ENCODE data around the gene CLGN.

DNA sequence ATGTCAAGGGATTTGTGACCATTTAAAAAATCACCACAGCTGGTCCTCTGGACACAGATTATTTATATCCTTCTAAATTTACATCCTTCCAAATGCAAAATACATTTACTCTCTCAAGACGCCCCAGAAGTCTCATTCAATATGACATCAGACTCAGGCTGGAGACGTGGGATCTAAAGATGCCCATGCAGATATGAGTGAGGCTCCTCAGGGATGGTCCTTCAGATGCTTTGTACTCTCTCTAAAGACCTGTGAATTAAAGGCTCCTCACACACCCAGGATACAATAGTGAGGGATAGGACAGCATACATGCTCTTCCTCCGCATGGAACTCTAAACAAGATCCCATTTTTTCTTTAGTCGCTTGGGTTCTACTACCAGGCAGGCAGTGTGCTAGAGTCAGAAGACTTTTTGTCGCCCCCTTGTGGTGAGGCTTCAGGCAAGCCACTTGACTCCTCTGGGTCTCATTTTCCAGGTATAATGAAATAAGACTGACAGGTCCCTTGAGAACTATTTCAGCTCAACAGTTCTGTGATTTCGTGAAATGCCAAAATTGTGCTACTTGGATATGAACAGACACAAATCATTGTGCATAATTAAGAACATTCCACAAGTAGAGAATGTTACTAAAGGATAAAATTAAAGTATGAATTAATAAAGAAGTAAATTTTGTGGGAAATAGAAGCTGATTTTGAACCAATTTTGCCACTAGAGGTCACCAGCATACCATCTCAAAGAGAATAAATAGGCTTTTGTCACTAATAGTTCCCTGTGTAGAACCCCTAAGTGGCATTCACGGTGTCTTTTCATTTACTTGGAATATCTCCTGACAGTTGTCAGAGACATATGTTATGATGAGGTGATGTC lies 67.7 kb downstream of the CLGN start:
- TF ChIP-seq POLR2A (IDR thresholded peaks at IDR 0.05; ENCODE audit: low read depth, low read length) (no peak), BHLHE40 (IDR thresholded peaks at IDR 0.05; ENCODE audit: low read depth, low read length) (no peak), MAZ (IDR thresholded peaks at IDR 0.05; ENCODE audit: borderline replicate concordance, low read depth, low read length) (no peak), CEBPB (IDR thresholded peaks at IDR 0.05; ENCODE audit: low read depth, low read length) (no peak), RAD21 (IDR thresholded peaks at IDR 0.05; ENCODE audit: low read length) (peak; percentile 61), NFE2L2 (IDR thresholded peaks at IDR 0.05; ENCODE audit: low read depth, low read length) (no peak), RFX5 (IDR thresholded peaks at IDR 0.05; ENCODE audit: low read depth, low read length) (no peak), SMC3 (IDR thresholded peaks at IDR 0.05; ENCODE audit: low read depth, low read length) (peak; percentile 69), MXI1 (IDR thresholded peaks at IDR 0.05; ENCODE audit: borderline replicate concordance, low read depth, low read length) (no peak), MAFK (IDR thresholded peaks at IDR 0.05; ENCODE audit: low read depth, low read length) (no peak)
- TF ChIP-seq, protein P1, sequence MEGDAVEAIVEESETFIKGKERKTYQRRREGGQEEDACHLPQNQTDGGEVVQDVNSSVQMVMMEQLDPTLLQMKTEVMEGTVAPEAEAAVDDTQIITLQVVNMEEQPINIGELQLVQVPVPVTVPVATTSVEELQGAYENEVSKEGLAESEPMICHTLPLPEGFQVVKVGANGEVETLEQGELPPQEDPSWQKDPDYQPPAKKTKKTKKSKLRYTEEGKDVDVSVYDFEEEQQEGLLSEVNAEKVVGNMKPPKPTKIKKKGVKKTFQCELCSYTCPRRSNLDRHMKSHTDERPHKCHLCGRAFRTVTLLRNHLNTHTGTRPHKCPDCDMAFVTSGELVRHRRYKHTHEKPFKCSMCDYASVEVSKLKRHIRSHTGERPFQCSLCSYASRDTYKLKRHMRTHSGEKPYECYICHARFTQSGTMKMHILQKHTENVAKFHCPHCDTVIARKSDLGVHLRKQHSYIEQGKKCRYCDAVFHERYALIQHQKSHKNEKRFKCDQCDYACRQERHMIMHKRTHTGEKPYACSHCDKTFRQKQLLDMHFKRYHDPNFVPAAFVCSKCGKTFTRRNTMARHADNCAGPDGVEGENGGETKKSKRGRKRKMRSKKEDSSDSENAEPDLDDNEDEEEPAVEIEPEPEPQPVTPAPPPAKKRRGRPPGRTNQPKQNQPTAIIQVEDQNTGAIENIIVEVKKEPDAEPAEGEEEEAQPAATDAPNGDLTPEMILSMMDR (conservative IDR thresholded peaks at IDR 0.05; ENCODE audit: low read depth, low read length) = peak; percentile 64
- TF ChIP-seq, protein P2, sequence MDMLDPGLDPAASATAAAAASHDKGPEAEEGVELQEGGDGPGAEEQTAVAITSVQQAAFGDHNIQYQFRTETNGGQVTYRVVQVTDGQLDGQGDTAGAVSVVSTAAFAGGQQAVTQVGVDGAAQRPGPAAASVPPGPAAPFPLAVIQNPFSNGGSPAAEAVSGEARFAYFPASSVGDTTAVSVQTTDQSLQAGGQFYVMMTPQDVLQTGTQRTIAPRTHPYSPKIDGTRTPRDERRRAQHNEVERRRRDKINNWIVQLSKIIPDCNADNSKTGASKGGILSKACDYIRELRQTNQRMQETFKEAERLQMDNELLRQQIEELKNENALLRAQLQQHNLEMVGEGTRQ (IDR thresholded peaks at IDR 0.05; ENCODE audit: low read depth, low read length) = no peak
- TF ChIP-seq, protein P3, sequence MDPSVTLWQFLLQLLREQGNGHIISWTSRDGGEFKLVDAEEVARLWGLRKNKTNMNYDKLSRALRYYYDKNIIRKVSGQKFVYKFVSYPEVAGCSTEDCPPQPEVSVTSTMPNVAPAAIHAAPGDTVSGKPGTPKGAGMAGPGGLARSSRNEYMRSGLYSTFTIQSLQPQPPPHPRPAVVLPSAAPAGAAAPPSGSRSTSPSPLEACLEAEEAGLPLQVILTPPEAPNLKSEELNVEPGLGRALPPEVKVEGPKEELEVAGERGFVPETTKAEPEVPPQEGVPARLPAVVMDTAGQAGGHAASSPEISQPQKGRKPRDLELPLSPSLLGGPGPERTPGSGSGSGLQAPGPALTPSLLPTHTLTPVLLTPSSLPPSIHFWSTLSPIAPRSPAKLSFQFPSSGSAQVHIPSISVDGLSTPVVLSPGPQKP (IDR thresholded peaks at IDR 0.05; ENCODE audit: borderline replicate concordance, low read depth, low read length) = no peak

Measured in IMR-90 (cell line).